ENCODE results near the gene CEP164.

- TF ChIP-seq CTCF (IDR thresholded peaks at IDR 0.05; ENCODE audit: insufficient read depth, low read depth, low read length) (no peak), EZH2 (IDR thresholded peaks at IDR 0.05; ENCODE audit: insufficient read depth, low read length) (no peak)
Observed at GRCh38 chr11:117303646-117304315, 23.9 kb upstream of the CEP164 start.

Data from astrocyte (in vitro differentiated cells and primary cell).